GM12801 (cell line): ENCODE results near the gene DBH.

Experiments
- CTCF ChIP-seq: IDR thresholded peaks from one replicate; pipeline ENCODE4 v1.5.1; 2011; ENCODE audit warnings: control low read depth; ENCODE audit not compliant: insufficient read length; ENCODE audit errors: extremely low read depth

DBH gene

GRCh38 chr9:133640580-133641395 is 4.6 kb downstream of the DBH start:
- TF ChIP-seq CTCF: no peak

- TF ChIP-seq CTCF: no peak
Observed at GRCh38 chr9:133641396-133641655, 5.2 kb downstream of the DBH start.

- no peak for TF ChIP-seq CTCF
Observed at GRCh38 chr9:133641861-133642595, 5.9 kb downstream of the DBH start.

- no peak for TF ChIP-seq CTCF
Observed at GRCh38 chr9:133642708-133643361, 6.7 kb downstream of the DBH start.

GRCh38 chr9:133643362-133643755 is 7.2 kb downstream of the DBH start:
- no peak for TF ChIP-seq CTCF

GRCh38 chr9:133643978-133644760 is 8.0 kb downstream of the DBH start:
- TF ChIP-seq CTCF: no peak
